ENCODE measurements around the gene TMEM190.

DNA sequence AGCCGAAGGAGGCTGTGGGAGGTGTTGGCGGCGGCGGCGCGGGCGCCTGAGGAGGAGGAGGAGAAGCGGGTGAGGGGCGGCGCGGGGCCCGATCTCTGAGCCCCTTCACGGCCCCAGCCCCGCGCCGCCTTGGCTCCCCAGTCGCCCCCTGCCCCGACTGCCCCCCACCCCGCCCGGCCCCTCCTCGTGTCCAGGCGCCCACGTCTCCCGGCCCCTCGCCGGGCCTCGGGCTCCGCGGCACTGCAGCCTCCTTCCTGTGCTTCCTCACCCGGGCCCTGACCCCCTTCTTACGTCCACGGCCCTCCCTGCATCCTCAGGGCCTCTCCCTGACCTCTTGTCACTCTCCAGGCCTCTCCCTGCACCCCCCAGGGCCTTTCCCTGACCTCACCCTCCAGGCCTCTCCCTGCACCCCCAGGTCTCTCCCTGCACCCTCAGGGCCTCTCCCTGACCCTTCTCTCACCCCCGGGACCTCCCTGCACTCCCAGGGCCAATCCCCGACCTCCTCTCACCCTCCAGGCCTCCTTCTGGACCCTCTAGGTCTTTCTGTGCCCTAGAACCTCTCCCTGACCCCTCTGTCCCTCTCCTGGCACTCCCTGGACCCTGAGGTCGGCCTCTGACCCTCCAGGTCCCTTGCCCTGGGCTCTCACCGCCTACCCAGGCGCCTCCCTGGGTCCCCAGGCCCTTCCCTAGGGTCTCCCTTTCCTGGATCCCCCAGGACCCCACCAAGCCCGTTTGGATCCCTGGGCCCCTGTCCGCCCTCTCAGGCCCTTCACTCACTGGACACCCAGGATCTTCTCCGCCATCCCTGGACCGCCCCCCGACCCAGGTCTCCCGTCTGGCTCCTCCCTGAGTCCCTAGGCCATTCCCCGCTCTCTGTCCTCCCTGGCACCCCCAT, 36.5 kb upstream of the TMEM190 start:
- TF ChIP-seq, protein P1, sequence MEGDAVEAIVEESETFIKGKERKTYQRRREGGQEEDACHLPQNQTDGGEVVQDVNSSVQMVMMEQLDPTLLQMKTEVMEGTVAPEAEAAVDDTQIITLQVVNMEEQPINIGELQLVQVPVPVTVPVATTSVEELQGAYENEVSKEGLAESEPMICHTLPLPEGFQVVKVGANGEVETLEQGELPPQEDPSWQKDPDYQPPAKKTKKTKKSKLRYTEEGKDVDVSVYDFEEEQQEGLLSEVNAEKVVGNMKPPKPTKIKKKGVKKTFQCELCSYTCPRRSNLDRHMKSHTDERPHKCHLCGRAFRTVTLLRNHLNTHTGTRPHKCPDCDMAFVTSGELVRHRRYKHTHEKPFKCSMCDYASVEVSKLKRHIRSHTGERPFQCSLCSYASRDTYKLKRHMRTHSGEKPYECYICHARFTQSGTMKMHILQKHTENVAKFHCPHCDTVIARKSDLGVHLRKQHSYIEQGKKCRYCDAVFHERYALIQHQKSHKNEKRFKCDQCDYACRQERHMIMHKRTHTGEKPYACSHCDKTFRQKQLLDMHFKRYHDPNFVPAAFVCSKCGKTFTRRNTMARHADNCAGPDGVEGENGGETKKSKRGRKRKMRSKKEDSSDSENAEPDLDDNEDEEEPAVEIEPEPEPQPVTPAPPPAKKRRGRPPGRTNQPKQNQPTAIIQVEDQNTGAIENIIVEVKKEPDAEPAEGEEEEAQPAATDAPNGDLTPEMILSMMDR (IDR thresholded peaks at IDR 0.05) = peak in 1 of 6 experiments; percentile 2
- TF ChIP-seq POLR2A (IDR thresholded peaks at IDR 0.05) = peak in 1 of 2 donors; percentile 18
